Heart right ventricle (tissue), 16 donors: ENCODE measurements around the gene GPR155. TPM values are rescaled to one million over a fixed set of nuclear protein-coding genes. Genes with fewer than 3 reads are reported as not detected.

Experiments used
- ATAC-seq, 8 donors: fragments of 200-7000 bp; cut with Tn5 transposase; one replicate each; pipeline ENCODE4 v1.9.1; 2020; ENCODE audit warnings: mild to moderate bottlenecking in 8 of 8, moderate library complexity in 8 of 8, moderate number of reproducible peaks in 1 of 8
- DNase-seq, 2 donors: peaks; one replicate each; pipeline ENCODE4 v3.0.0-alpha.2; 2020
- H3K27ac ChIP-seq, 10 donors: fragments of 200-600 bp; sonication (generic) in 2 of 10; one replicate each; pipeline versions ENCODE4 v1.5.0 to v1.8.0; 2020 to 2022; ENCODE audit warnings: mild to moderate bottlenecking in 3 of 10
- H3K27me3 ChIP-seq, 7 donors: fragments of 200-600 bp; one replicate each; pipeline ENCODE4 v1.8.0; 2021 to 2022; ENCODE audit warnings: mild to moderate bottlenecking in 2 of 7
- H3K36me3 ChIP-seq, 9 donors: fragments of 200-600 bp; sonication (generic) in 1 of 9; one replicate each; pipeline versions ENCODE4 v1.5.0 to v1.8.0; 2020 to 2022; ENCODE audit warnings: mild to moderate bottlenecking in 2 of 9
- H3K4me1 ChIP-seq, 9 donors: fragments of 200-600 bp; sonication (generic) in 1 of 9; one replicate each; pipeline versions ENCODE4 v1.5.0 to v1.8.0; 2020 to 2022; ENCODE audit warnings: mild to moderate bottlenecking in 4 of 9
- H3K4me3 ChIP-seq, 10 donors: fragments of 200-600 bp; sonication (generic) in 2 of 10; one replicate each; pipeline versions ENCODE4 v1.5.0 to v1.8.0; 2020 to 2022; ENCODE audit warnings: mild to moderate bottlenecking in 7 of 10, moderate library complexity in 2 of 10
- H3K9me3 ChIP-seq, 11 donors: fragments of 200-600 bp in 10 of 11; sonication (generic) in 2 of 11; one replicate each; pipeline versions ENCODE4 v1.5.0 to v1.8.0; 2013 to 2022; ENCODE audit warnings: mild to moderate bottlenecking in 2 of 11, control low read depth in 1 of 11, moderate library complexity in 1 of 11
- WGBS, 2 donors: extraction: QIAGEN DNeasy Blood & Tissue Kit; methylation state at CpG; one replicate each; pipeline ENCODE4 v1.1.7; 2013; ENCODE audit warnings: inconsistent platforms in 1 of 2; 5-methylcytosine and 5-hydroxymethylcytosine counted together
- intact Hi-C, 10 donors: fragments of 100-400 bp; cut with DNase I; formaldehyde crosslinking; loops; one replicate each; pipeline versions ENCODE4 v1.11.1 to v1.14.2; 2022
- polyA plus RNA-seq, 2 donors: library from polyadenylated mRNA; stranded (reverse); fragments of 200-250 nt; gene quantifications; one replicate each; pipeline ENCODE4 v1.2.3, GENCODE V29; 2013
- total RNA-seq, 10 donors: library from RNA; stranded (reverse); fragmentation: NEBNext Ultra II Directional in 3 of 10; extraction: Animal tissue kit (Norgen Biotek cat#: 25700) in 3 of 10; gene quantifications; one replicate each; pipeline versions ENCODE4 v1.2.1 to v1.2.4, GENCODE V29; 2021 to 2023
- TF ChIP-seq, protein P1 (sequence below), 9 donors: fragments of 200-600 bp; sonication (generic) in 2 of 9; IDR thresholded peaks; one replicate each; pipeline versions ENCODE4 v1.5.0 to v1.8.0; 2021 to 2022; ENCODE audit warnings: antibody characterized with exemption in 9 of 9, mild to moderate bottlenecking in 5 of 9, moderate library complexity in 1 of 9
- donor health status: Arrhythmogenic right ventricular cardiomyopathy.
- donor health status: ischemic (EF 13 %, LVEDD 7.1; RV severe dilation, severe dysfunction).
- donor health status: healthy with polysubstance abuse.
- donor health status: DM: no; HTN: yes; CAD: no.
- donor health status: DM: no; HTN: no; CAD: no.
- donor health status: ischemic (EF 25% LVEDD 6.9; RV normal size, moderate dysfunction).
- donor health status: ischemic (EF 25% LVEDD 5.7; RV mildly dilated, moderate dysfunction).
- donor health status: healthy.
- donor health status: DM: yes; HTN: yes; CAD: no.
- donor health status: Ischemic cardiomyopathy.
- donor health status: ischemic (EF 35%, LVEDD 5.7; RV mildly dilated, moderate dysfunction).
- donor health status: nonischemic (EF 11% LVEDD 7.7; RV severe dilation, severe dysfunction).
- donor health status: DM: yes; HTN: yes; CAD: no.
- donor health status: PGD.
- donor health status: ischemic (EF 29% LVEDD 5.4; RV normal size, mild dysfunction).
- donor health status: nonischemic (EF 23%, LVEDD 6.1; RV moderate dilation, normal function).

The GPR155 gene
- total and polyA plus RNA-seq, 12 donors: 2.3 to 17.9 (median 13.2) TPM

DNA sequence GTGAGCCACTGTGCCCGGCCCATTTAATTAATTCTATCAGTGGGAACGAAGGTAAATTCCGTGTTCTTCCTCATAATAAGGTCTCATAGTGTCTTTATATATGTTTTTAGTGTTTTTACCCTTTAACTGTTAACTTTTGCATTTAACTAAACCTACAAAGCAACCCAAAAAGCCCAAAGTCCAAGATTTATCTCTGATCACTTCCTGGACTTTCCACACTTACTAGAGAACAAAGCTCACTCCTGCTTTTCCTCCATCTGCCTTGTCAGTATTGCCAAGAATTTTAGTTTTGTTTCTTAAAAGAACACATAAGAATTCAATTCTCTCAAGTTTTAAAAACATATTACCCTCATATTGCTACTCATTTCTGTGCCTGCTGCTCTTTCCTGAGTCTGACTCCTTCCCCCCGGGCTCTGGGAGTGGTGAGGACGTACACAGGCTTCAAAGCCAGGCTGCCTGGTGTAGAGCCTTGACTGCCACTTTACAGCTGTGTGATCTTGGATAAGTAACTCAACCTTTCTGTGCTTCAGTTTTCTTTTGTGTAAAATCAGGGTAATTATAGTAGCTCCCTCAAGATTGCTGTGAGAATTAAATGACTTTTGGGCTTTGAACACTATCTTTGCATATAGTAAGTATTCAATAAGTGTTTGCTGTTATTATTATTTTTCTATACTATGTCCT lies 24.9 kb upstream of the GPR155 start:
- Histone ChIP-seq H3K4me1 (no peaks in the 10 kb centered on the region), H3K27me3 (no peaks in the 10 kb centered on the region), H3K36me3 (no peaks in the 10 kb centered on the region), H3K27ac (no peak overlapping the region), H3K9me3 (peaks cover 0 to 33% (median 7%) of the 10 kb centered on the region in 11 donors), H3K4me3 (no peak overlapping the region)
- ATAC-seq: no peak
- TF ChIP-seq, protein P1, sequence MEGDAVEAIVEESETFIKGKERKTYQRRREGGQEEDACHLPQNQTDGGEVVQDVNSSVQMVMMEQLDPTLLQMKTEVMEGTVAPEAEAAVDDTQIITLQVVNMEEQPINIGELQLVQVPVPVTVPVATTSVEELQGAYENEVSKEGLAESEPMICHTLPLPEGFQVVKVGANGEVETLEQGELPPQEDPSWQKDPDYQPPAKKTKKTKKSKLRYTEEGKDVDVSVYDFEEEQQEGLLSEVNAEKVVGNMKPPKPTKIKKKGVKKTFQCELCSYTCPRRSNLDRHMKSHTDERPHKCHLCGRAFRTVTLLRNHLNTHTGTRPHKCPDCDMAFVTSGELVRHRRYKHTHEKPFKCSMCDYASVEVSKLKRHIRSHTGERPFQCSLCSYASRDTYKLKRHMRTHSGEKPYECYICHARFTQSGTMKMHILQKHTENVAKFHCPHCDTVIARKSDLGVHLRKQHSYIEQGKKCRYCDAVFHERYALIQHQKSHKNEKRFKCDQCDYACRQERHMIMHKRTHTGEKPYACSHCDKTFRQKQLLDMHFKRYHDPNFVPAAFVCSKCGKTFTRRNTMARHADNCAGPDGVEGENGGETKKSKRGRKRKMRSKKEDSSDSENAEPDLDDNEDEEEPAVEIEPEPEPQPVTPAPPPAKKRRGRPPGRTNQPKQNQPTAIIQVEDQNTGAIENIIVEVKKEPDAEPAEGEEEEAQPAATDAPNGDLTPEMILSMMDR (IDR thresholded peaks at IDR 0.05): no peak
- DNase-seq: no peak
- intact Hi-C loops: no loop called here
- 54 to 55% methylated on average over 5 of the region's 5 CpGs for WGBS, 2 donors

- DNase-seq (no peak), ATAC-seq (no peak)
- Histone ChIP-seq H3K27ac (no peak overlapping the region), H3K9me3 (peaks cover 0 to 33% (median 7%) of the 10 kb centered on the region in 11 donors), H3K4me1 (no peaks in the 10 kb centered on the region), H3K27me3 (no peaks in the 10 kb centered on the region), H3K4me3 (no peak overlapping the region), H3K36me3 (no peaks in the 10 kb centered on the region)
- intact Hi-C loops: no loop called here
- TF ChIP-seq, protein P1 (IDR thresholded peaks at IDR 0.05): no peak
- WGBS, 2 donors: 35 to 45% methylated on average over 2 of the region's 2 CpGs
These were observed 23.9 kb upstream of the GPR155 start for GRCh38 chr2:174510583-174511189.

DNA sequence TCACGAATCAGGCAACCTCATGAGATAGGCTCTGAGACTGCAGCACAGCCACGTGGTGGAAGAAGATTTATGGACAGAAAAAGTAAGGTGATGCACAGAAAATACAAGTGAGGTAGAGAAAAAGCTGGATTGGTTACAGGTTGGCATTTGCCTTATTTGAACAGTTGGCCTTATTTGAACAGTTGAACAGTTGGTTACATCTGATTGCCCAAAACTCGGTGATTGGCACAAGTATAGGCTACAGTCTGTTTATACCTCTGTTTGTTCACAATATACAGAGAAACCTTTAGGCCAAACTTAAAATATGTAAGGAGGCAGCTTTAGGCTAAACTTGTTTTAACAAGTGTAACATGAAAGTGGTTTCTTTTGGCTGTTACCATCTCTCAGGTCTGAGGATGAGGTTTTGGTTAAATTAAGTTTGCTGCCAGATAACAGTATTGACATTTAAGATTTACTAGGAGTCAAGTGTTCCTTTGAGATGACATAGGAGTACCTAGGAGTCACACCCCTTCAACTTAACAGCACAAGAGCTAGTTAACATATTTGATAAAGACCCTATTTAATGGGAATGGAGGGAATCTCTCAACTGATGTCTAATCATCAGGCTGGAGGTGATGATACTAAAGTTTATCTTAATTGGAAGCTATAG lies 16.5 kb upstream of the GPR155 start:
- intact Hi-C loops: no loop called here
- DNase-seq (no peak), ATAC-seq (no peak)
- no peak overlapping the region for H3K27ac ChIP-seq
- H3K27me3 ChIP-seq: no peaks in the 10 kb centered on the region
- no peak overlapping the region for H3K4me3 ChIP-seq
- WGBS, 2 donors: 84 to 87% methylated on average over 3 of the region's 3 CpGs
- no peaks in the 10 kb centered on the region for H3K36me3 ChIP-seq
- H3K9me3 ChIP-seq: no peaks in the 10 kb centered on the region
- no peaks in the 10 kb centered on the region for H3K4me1 ChIP-seq
- TF ChIP-seq, protein P1 (IDR thresholded peaks at IDR 0.05): no peak

DNA sequence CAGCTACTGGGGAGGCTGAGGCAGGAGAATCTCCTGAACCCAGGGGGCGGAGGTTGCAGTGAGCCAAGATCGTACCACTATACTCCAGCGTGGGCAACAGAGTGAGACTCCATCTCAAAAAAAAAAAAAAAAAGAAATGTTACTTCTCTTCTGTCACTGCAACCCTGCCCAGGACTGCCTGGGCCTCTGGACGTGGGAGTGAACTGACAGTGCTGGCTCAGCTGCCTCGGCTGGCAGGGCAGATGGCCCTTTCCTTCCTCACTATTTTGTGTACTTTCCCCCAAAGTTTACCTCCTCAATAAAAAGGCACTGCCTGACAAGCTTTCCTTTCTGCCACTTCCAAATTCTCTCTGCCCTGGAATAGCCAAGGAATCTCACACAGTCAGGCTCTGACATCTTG lies 12.5 kb upstream of the GPR155 start:
- Histone ChIP-seq H3K27me3 (no peaks in the 10 kb centered on the region), H3K9me3 (no peaks in the 10 kb centered on the region), H3K36me3 (no peaks in the 10 kb centered on the region), H3K27ac (peak overlapping the region in 1 of 10 donors; percentile 26), H3K4me3 (no peak overlapping the region), H3K4me1 (peaks cover 0 to 11% (median 0%) of the 10 kb centered on the region in 9 donors)
- intact Hi-C loops: no loop called here
- ATAC-seq (peak in 2 of 8 donors; percentile 35 to 38), DNase-seq (no peak)
- TF ChIP-seq, protein P1 (IDR thresholded peaks at IDR 0.05): no peak
- whole genome bisulfite sequencing, 2 donors: 87 to 90% methylated on average over 5 of the region's 5 CpGs
